ENCODE data around the gene ZNF423. TPM values are rescaled to one million over a fixed set of nuclear protein-coding genes. Genes with fewer than 3 reads are reported as not detected.

Gene ZNF423
- total and polyA plus RNA-seq, 9 of the 15 experiments (the other 6 are each of a cell fraction or from before 2014, with no cell fraction given) = not detected

- TF ChIP-seq ZNF407 (IDR thresholded peaks at IDR 0.05; ENCODE audit: low read depth) = no peak
Observed at GRCh38 chr16:49800441-49800840, 55.5 kb downstream of the ZNF423 start (continued).

- H2AFZ ChIP-seq (ENCODE audit: low read depth, low read length) = no peak overlapping the region
- 0 out of 2 replicates have a peak, but pooled peaks cover 2% of the 10 kb centered on the region for H4K20me1 ChIP-seq (replicated peaks; ENCODE audit: control insufficient read depth, insufficient read depth, low read length)
- no peak overlapping the region for H3K9ac ChIP-seq (ENCODE audit: insufficient read depth in 1 of 2, low read depth in 2 of 2, low read length in 2 of 2)
- H3K4me2 ChIP-seq (ENCODE audit: insufficient read depth, low read length) = no peak overlapping the region
- BruUV-seq (replicated peaks) = no TSS peak
- ChIA-PET POLR2A (interaction anchor here (0.7 to 1.0 kb wide), 2 partner anchors 10 to 12 kb away, joined by 3 read pairs; no protein-coding TSS in a partner anchor), CTCF (ENCODE audit: low intra/inter-chr PET ratio) (no interaction called here)
- in situ Hi-C loops (cut with MboI) = no loop called here
- no peaks in the 10 kb centered on the region for H3K36me3 ChIP-seq (ENCODE audit: control insufficient read depth, insufficient read depth, low read length)
- 0% methylated on average over 3 of the region's 4 CpGs for WGBS (ENCODE audit: insufficient coverage, low coverage, missing lambda C conversion rate)
- ATAC-seq (no peak), FAIRE-seq (no peak), DNase-seq (ENCODE audit: extremely low read depth in 1 of 4, low spot score in 3 of 4) (no peak)
- H3K9me1 ChIP-seq (ENCODE audit: control insufficient read depth, insufficient read depth, low read length) = no peaks in the 10 kb centered on the region
- no peaks in the 10 kb centered on the region for H3K79me2 ChIP-seq (ENCODE audit: control insufficient read depth, insufficient read depth, low read length)
- peaks cover 0 to 4% of the 10 kb centered on the region in 2 experiments; a peak in 1 of 5 replicates for H3K27me3 ChIP-seq (ENCODE audit: control insufficient read depth in 2 of 2, insufficient read depth in 2 of 2, low read length in 2 of 2)
- no peak overlapping the region for H3K27ac ChIP-seq (ENCODE audit: extremely low read depth, low read depth, low read length)
- H3K4me3 ChIP-seq = no peak overlapping the region
- no peaks in the 10 kb centered on the region for H3K4me1 ChIP-seq (replicated peaks in 1 of 2; ENCODE audit: control insufficient read depth in 2 of 2, insufficient read depth in 2 of 2, low read length in 2 of 2)
- intact Hi-C loops (cut with micrococcal nuclease) = no loop called here
- no peaks in the 10 kb centered on the region for H3K9me3 ChIP-seq (replicated peaks; ENCODE audit: control insufficient read depth, insufficient read depth, low read depth, low read length)
- TF ChIP-seq ARID2 (IDR thresholded peaks at IDR 0.05) = no peak
- TF ChIP-seq BRD4 (IDR thresholded peaks at IDR 0.05) = no peak
- TF ChIP-seq MLX (CRISPR knock-in tag; conservative IDR thresholded peaks at IDR 0.05) = no peak
- TF ChIP-seq SRSF3 (IDR thresholded peaks at IDR 0.05; ENCODE audit: insufficient read depth, low read length) = no peak
- TF ChIP-seq KDM5B (IDR thresholded peaks at IDR 0.05; ENCODE audit: insufficient replicate concordance, low read depth, low read length) = no peak
- no peak for TF ChIP-seq MAFF (IDR thresholded peaks at IDR 0.05; ENCODE audit: low read length)
- TF ChIP-seq SAP30 (IDR thresholded peaks at IDR 0.05; ENCODE audit: borderline replicate concordance, insufficient read depth, low read depth, low read length, poor library complexity, severe bottlenecking) = no peak
- TF ChIP-seq CBX1 (IDR thresholded peaks at IDR 0.05; ENCODE audit: low read depth) = no peak
- TF ChIP-seq CREB3L1 (IDR thresholded peaks at IDR 0.05; ENCODE audit: borderline replicate concordance, low read depth) = no peak
Observed at GRCh38 chr16:49799172-49799571, 56.7 kb downstream of the ZNF423 start.
